ENCODE data around the gene MRTFA. TPM values are rescaled to one million over a fixed set of nuclear protein-coding genes. Genes with fewer than 3 reads are reported as not detected.

Gene MRTFA
- polyA plus RNA-seq, 1 of the 3 experiments (the other 2 are of a cell fraction), result 5.8 TPM

DNA sequence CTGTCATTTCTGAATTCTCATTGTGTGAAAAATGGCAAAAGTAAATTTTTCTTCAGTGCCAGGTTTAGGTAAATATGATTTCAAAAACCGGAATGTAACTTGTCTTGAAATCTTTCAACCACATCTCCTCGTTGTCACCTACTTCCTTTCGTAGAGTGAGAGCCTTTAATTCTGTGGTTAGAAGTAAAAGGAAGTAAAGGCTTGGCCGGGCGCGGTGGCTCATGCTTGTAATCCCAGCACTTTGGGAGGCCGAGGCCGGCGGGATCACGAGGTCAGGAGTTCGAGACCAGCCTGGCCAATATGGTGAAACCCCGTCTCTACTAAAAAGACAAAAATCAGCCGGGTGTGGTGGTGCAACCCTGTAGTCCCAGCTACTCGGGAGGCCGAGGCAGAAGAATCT lies 236.4 kb downstream of the MRTFA start:
- Histone ChIP-seq H4K20me1 (ENCODE audit: insufficient read depth) (no peaks in the 10 kb centered on the region), H3K27ac (ENCODE audit: low read depth in 2 of 2, low read length in 1 of 2) (no peak overlapping the region), H3K79me2 (ENCODE audit: insufficient read depth) (no peaks in the 10 kb centered on the region), H3K27me3 (ENCODE audit: insufficient read depth) (no peaks in the 10 kb centered on the region), H2AFZ (ENCODE audit: low read depth) (no peak overlapping the region), H3K9me2 (no peaks in the 10 kb centered on the region), H3K36me3 (replicated peaks in 1 of 2; ENCODE audit: control insufficient read depth in 1 of 2, insufficient read depth in 2 of 2, low read length in 1 of 2) (peaks cover 0 to 5% of the 10 kb centered on the region in 2 experiments), H3K9ac (no peak overlapping the region), H3K9me3 (no peaks in the 10 kb centered on the region), H3K4me3 (ENCODE audit: low read depth in 2 of 2, low read length in 1 of 2) (no peak overlapping the region), H3F3A (replicated peaks; ENCODE audit: insufficient read depth) (no peaks in the 10 kb centered on the region), H3K4me1 (ENCODE audit: control insufficient read depth in 1 of 2, insufficient read depth in 2 of 2, low read depth in 1 of 2, low read length in 1 of 2) (peaks cover 0 to 10% of the 10 kb centered on the region in 2 experiments; a peak in 2 of 4 replicates), H3K4me2 (no peak overlapping the region)
- ChIA-PET POLR2A (no interaction called here), CTCF (no interaction called here)
- 97% methylated on average over 10 of the region's 15 CpGs for WGBS (ENCODE audit: low lambda C conversion rate)
- DNase-seq, result no peak
- TF ChIP-seq RXRA (IDR thresholded peaks at IDR 0.05; ENCODE audit: borderline replicate concordance, low read depth) (no peak), EZH2phosphoT487 (IDR thresholded peaks at IDR 0.05; ENCODE audit: borderline replicate concordance, low read depth) (no peak), FOXJ3 (CRISPR knock-in tag; IDR thresholded peaks at IDR 0.05) (no peak), NRF1 (IDR thresholded peaks at IDR 0.05; ENCODE audit: low read depth, low read length) (no peak), POLR2AphosphoS5 (IDR thresholded peaks at IDR 0.05; ENCODE audit: low read depth, low read length) (no peak), CHD2 (IDR thresholded peaks at IDR 0.05; ENCODE audit: low read length, partially characterized antibody) (no peak), NFIC (IDR thresholded peaks at IDR 0.05; ENCODE audit: borderline replicate concordance) (no peak), ELF1 (IDR thresholded peaks at IDR 0.05) (no peak), RAD21 (IDR thresholded peaks at IDR 0.05; ENCODE audit: low read length) (no peak), TEAD4 (IDR thresholded peaks at IDR 0.05; ENCODE audit: borderline replicate concordance, insufficient read depth) (no peak), YY1 (IDR thresholded peaks at IDR 0.05; ENCODE audit: low read depth) (no peak), MXI1 (IDR thresholded peaks at IDR 0.05; ENCODE audit: low read depth, low read length) (no peak)
- TF ChIP-seq, protein P1, sequence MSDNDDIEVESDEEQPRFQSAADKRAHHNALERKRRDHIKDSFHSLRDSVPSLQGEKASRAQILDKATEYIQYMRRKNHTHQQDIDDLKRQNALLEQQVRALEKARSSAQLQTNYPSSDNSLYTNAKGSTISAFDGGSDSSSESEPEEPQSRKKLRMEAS (IDR thresholded peaks at IDR 0.05; ENCODE audit: low read depth), result no peak
- TF ChIP-seq, protein P2, sequence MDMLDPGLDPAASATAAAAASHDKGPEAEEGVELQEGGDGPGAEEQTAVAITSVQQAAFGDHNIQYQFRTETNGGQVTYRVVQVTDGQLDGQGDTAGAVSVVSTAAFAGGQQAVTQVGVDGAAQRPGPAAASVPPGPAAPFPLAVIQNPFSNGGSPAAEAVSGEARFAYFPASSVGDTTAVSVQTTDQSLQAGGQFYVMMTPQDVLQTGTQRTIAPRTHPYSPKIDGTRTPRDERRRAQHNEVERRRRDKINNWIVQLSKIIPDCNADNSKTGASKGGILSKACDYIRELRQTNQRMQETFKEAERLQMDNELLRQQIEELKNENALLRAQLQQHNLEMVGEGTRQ (IDR thresholded peaks at IDR 0.05; ENCODE audit: borderline replicate concordance, low read depth, low read length), result no peak

GRCh38 chr22:40399621-40400020 lies 236.9 kb downstream of the MRTFA start:
- POLR2A ChIA-PET, result no interaction called here
- Histone ChIP-seq H3K9ac (no peak overlapping the region), H3K79me2 (ENCODE audit: insufficient read depth) (no peaks in the 10 kb centered on the region), H4K20me1 (ENCODE audit: insufficient read depth) (no peaks in the 10 kb centered on the region), H3K36me3 (replicated peaks in 1 of 2; ENCODE audit: control insufficient read depth in 1 of 2, insufficient read depth in 2 of 2, low read length in 1 of 2) (peaks cover 0 to 5% of the 10 kb centered on the region in 2 experiments), H3K9me3 (no peaks in the 10 kb centered on the region), H3K4me3 (ENCODE audit: low read depth in 2 of 2, low read length in 1 of 2) (no peak overlapping the region), H3K27me3 (ENCODE audit: insufficient read depth) (no peaks in the 10 kb centered on the region), H2AFZ (ENCODE audit: low read depth) (no peak overlapping the region), H3K9me2 (no peaks in the 10 kb centered on the region), H3K27ac (ENCODE audit: low read depth in 2 of 2, low read length in 1 of 2) (no peak overlapping the region), H3K4me1 (ENCODE audit: control insufficient read depth in 1 of 2, insufficient read depth in 2 of 2, low read depth in 1 of 2, low read length in 1 of 2) (peaks cover 0 to 10% of the 10 kb centered on the region in 2 experiments; a peak in 2 of 4 replicates), H3K4me2 (no peak overlapping the region), H3F3A (replicated peaks; ENCODE audit: insufficient read depth) (no peaks in the 10 kb centered on the region)
- no peak for DNase-seq
- no peak for TF ChIP-seq NRF1 (IDR thresholded peaks at IDR 0.05; ENCODE audit: low read depth, low read length)
- no peak for TF ChIP-seq SIN3A (IDR thresholded peaks at IDR 0.05; ENCODE audit: borderline replicate concordance, low read depth, low read length)
- TF ChIP-seq, protein P1 (IDR thresholded peaks at IDR 0.05; ENCODE audit: low read depth), result no peak
- TF ChIP-seq ELF1 (IDR thresholded peaks at IDR 0.05), result no peak
- no peak for TF ChIP-seq NFIC (IDR thresholded peaks at IDR 0.05; ENCODE audit: borderline replicate concordance)
- TF ChIP-seq TCF12 (IDR thresholded peaks at IDR 0.05), result no peak
- no peak for TF ChIP-seq GABPA (IDR thresholded peaks at IDR 0.05; ENCODE audit: low read depth)
- TF ChIP-seq RFX5 (IDR thresholded peaks at IDR 0.05; ENCODE audit: low read length), result no peak
- no peak for TF ChIP-seq CHD2 (IDR thresholded peaks at IDR 0.05; ENCODE audit: low read length, partially characterized antibody)
- CTCF ChIA-PET, result interaction anchor here (0.9 kb wide), 1 partner anchor 14 kb away, joined by 3 read pairs; no protein-coding TSS in a partner anchor
- WGBS (ENCODE audit: low lambda C conversion rate), result no CpG with 5 or more reads among the region's 2 CpGs

All from SK-N-SH (cell line).